GM18517 (cell line): ENCODE data around the gene DAP.
"Not testable (repeated sequence)": the region's sequence is repeated elsewhere in the genome, so short reads cannot be mapped to it uniquely, and the experiment has no call there.

ENCODE experiments used
- ATAC-seq: cut with Tn5 transposase; IDR thresholded peaks from one replicate; pipeline ENCODE4 v1.9.1; 2021; ENCODE audit warnings: mild to moderate bottlenecking, moderate library complexity; ENCODE audit not compliant: unreplicated experiment

The DAP gene

DNA sequence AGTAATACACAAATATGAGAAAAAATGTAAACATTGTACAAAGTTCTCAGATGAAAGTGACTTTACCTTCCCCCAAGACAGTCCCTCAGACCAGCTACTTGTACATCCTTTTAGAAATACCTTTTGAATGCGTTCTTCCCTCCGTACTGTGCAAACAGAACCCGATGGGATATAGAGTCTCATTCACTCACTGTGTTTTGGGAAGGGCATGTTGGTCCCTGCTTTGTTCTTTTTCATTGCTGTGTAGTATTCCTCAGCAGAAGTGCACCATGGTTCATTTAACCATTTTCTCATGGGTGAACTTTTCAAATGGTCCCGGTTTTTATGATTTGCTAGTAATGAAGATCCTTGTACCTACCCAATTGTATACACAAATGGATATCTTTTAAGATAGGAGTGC is 102.8 kb downstream of the DAP start:
- ATAC-seq = no peak

- ATAC-seq = no peak
Measured at GRCh38 chr5:10655972-10656830, 104.8 kb downstream of the DAP start.

- no peak for ATAC-seq
Measured at GRCh38 chr5:10655161-10655971, 105.7 kb downstream of the DAP start.

DNA sequence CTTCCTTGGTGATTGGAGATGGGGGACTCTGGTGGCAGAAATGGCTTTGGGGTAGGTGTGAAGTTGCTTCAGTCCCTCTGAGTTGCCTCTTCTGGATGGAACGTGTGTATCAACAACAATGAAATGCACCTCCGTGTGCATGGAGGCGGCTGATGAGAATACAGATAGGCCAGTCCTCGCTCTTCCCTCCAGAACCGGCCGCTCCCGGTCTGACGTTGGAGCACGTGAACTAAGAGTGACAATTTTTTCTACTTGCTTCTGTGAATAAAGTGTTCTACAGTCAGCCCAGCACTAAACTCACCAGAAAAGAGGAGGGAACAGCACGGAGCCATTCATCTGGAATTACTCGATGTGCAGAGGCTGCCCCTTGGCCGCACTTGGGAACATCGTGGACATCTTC is 106.5 kb downstream of the DAP start:
- ATAC-seq = no peak

- no peak for ATAC-seq
Measured at GRCh38 chr5:10653751-10654400, 107.2 kb downstream of the DAP start.

DNA sequence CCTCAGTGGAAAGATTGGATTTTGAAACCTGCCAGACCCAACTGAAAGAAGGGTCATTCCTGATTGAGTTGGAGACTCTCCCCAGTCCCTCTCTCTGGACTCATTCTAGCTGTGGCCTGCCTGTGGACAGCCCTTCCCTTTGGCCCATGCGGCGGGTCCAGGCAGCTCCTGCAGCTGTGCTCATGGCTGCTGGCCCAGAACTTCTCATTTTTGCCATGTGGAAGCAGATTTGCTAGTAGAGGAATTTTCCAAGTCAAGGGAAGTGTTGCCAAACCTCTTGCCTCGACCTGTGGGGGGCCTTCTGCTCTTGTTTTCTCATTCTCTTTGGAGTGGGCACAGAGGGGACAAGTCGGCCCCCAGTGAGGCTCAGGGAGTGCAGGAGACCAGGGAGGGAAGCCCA is 108.0 kb downstream of the DAP start:
- no peak for ATAC-seq

GRCh38 chr5:10652606-10653005 is 108.4 kb downstream of the DAP start:
- no peak for ATAC-seq

DNA sequence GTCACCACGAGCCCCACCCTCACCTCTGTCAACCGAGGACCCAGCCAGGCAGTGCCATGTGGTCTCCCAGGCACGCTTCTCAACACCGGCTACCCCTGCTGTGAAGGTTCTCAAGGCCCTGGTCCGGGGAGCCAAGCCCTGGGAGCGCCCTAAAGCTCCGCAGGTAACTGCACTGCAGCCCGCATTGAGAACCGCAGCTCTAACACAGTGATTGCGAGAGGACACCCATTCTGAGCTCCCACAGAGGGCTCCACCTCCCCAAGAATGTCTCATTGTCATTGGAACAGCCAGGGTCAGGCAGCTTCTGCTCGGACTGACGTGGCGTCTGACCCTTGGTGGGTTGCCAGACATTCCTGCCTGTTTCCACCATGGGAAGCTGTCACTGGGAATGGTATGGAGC is 108.9 kb downstream of the DAP start:
- ATAC-seq = no peak

- ATAC-seq = no peak
Measured at GRCh38 chr5:10649666-10650380, 111.2 kb downstream of the DAP start.

DNA sequence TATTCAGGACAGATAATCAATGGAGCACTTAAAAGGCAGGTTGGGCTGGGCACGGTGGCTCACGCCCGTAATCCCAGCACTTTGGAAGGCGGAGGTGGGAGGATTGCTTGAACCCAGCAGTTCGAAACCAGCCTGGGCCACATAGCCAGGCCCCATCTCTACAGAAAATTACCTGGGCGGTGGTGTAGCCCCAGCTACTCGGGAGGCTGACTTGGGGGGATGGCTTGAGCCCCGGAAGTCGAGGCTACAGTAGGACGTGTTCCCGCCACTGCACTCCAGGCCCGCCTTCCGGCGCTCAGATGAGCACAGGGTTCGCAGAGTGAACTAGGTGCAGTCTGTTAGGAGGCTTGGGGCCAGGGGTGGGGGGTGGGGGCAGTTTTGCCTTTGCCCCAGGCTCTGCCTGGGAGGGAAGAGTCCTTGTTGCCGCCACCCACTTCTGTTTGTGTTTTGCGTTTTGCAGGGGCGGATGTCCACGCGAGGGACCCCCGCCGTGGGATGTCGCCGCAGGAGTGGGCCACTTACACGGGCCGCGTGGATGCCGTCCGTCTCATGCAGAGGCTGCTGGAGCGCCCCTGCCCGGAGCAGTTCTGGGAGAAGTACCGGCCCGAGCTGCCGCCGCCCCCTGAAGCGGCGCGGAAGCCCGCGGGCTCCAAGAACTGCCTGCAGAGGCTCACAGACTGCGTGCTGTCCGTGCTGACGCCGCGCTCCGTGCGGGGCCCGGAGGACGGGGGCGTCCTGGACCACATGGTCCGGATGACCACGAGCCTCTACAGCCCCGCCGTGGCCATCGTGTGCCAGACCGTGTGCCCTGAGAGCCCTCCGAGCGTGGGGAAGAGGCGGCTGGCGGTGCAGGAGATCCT is 112.0 kb downstream of the DAP start:
- no peak for ATAC-seq

GRCh38 chr5:10647640-10648039 is 113.4 kb downstream of the DAP start:
- no peak for ATAC-seq

GRCh38 chr5:10645671-10646070 is 115.4 kb downstream of the DAP start:
- no peak for ATAC-seq

GRCh38 chr5:10645146-10645545 is 115.9 kb downstream of the DAP start:
- ATAC-seq = no peak

DNA sequence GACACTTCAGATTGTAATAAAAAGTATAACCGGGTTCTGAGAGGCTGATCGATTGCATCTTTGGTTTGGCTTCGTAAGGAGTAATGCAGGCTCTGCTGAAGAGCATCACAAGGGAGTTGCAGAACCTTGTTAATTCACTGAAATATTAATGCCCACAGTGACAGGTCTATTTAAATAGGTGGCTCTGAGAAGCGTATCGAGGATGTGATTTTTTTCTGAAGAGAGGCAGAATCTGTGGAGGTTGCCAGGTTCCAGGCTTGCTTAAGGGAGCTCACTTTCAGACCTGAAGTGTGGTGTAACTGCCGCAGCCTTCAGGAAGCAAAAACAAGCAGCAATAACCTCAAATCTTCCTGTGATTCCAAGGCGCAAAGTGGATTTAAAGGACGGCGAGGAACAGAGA is 116.8 kb downstream of the DAP start:
- ATAC-seq = no peak

GRCh38 chr5:10642367-10642766 is 118.7 kb downstream of the DAP start:
- no peak for ATAC-seq

DNA sequence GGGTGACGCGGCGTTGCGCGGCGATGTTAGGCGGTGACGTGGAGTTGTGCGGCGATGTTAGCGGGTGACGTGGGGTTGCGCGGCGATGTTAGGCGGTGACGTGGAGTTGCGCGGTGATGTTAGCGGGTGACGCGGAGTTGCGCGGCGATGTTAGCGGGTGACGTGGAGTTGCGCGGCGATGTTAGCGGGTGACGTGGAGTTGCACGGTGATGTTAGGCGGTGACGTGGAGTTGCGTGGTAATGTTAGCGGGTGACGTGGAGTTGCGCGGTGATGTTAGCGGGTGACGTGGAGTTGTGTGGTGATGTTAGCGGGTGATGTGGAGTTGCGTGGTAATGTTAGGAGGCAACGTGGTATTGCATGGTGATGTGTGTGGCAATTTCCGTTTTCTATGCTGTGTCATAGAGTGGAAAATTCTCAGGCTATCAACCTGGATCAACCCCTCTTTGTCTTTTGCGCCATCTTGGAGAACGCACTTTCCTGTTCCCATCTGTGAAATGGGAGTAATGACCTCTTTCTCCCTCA is 121.1 kb downstream of the DAP start:
- ATAC-seq = no peak

GRCh38 chr5:10638723-10639122 is 122.3 kb downstream of the DAP start:
- ATAC-seq = not testable (repeated sequence)

GRCh38 chr5:10637944-10638343 is 123.1 kb downstream of the DAP start:
- no peak for ATAC-seq

GRCh38 chr5:10636363-10637142 is 124.5 kb downstream of the DAP start:
- ATAC-seq = no peak
